Measurements from ENCODE around the gene B4GALT2. TPM values are rescaled to one million over a fixed set of nuclear protein-coding genes. Genes with fewer than 3 reads are reported as not detected.
A peak's percentile ranks its signal among the peaks of the same experiment; 100 is the strongest.

B4GALT2 gene
- total RNA-seq, 1 donor, result 99.5 TPM

DNA sequence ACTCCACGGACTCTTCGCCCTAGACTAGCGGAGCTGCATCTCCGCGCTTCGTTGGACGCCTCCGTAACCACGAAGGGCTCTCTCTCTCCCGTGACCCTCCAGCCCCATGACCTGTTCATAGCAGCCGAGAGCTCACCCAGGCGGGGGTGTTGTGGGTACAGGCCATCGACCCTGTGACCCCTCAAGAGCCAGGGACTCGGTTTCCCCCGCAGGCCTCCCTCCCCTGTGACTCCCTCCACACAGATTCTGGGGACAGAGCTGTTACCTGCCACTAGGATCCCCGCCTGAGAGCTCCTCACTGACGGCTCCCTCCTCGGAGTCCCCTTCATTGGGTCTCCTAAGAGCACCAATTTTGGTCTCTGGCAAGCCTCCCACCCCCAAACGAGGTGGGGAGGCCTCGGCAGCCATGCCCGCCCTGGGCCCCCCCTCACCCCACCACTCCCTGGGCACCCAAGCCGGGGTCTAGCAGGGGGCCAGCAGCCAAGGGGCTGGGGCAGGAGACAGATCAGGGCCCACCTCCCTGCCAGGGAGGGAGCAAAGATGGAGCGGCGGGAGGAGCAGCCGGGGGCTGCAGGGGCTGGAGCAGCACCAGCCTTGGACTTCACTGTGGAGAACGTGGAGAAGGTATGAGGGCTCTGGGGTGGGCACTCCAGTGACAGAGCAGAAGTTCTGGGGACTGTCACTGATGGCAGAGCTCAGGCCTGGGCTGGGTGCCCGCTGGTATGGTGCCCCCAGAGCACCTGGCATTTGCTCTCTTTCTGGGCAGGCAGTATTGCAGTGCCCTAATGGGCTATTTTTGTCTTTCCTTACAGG is 31.7 kb upstream of the B4GALT2 start:
- Histone ChIP-seq H3K27ac (ENCODE audit: low read depth, low read length) (peak overlapping the region; percentile 97), H3K4me1 (ENCODE audit: insufficient read depth, low read length) (peaks cover 23% of the 10 kb centered on the region), H3K9me3 (ENCODE audit: low read depth, low read length) (no peaks in the 10 kb centered on the region), H3K4me2 (ENCODE audit: insufficient read depth, low read length) (peak overlapping the region; percentile 96), H2AFZ (ENCODE audit: low read length) (peak overlapping the region; percentile 98), H3K27me3 (ENCODE audit: insufficient read depth, low read length) (no peaks in the 10 kb centered on the region), H4K20me1 (ENCODE audit: insufficient read depth, low read length) (peaks cover 28% of the 10 kb centered on the region), H3K79me2 (ENCODE audit: insufficient read depth, low read length) (peaks cover 47% of the 10 kb centered on the region), H3K36me3 (ENCODE audit: insufficient read depth, low read length) (peaks cover 11% of the 10 kb centered on the region), H3K4me3 (ENCODE audit: insufficient read depth, low read length) (peak overlapping the region; percentile 96)
- peak; percentile 83 for DNase-seq (ENCODE audit: insufficient read length, low spot score, missing footprints)
- TF ChIP-seq, protein P1, sequence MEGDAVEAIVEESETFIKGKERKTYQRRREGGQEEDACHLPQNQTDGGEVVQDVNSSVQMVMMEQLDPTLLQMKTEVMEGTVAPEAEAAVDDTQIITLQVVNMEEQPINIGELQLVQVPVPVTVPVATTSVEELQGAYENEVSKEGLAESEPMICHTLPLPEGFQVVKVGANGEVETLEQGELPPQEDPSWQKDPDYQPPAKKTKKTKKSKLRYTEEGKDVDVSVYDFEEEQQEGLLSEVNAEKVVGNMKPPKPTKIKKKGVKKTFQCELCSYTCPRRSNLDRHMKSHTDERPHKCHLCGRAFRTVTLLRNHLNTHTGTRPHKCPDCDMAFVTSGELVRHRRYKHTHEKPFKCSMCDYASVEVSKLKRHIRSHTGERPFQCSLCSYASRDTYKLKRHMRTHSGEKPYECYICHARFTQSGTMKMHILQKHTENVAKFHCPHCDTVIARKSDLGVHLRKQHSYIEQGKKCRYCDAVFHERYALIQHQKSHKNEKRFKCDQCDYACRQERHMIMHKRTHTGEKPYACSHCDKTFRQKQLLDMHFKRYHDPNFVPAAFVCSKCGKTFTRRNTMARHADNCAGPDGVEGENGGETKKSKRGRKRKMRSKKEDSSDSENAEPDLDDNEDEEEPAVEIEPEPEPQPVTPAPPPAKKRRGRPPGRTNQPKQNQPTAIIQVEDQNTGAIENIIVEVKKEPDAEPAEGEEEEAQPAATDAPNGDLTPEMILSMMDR (IDR thresholded peaks at IDR 0.05; ENCODE audit: extremely low read depth, low read depth, low read length), result no peak

DNA sequence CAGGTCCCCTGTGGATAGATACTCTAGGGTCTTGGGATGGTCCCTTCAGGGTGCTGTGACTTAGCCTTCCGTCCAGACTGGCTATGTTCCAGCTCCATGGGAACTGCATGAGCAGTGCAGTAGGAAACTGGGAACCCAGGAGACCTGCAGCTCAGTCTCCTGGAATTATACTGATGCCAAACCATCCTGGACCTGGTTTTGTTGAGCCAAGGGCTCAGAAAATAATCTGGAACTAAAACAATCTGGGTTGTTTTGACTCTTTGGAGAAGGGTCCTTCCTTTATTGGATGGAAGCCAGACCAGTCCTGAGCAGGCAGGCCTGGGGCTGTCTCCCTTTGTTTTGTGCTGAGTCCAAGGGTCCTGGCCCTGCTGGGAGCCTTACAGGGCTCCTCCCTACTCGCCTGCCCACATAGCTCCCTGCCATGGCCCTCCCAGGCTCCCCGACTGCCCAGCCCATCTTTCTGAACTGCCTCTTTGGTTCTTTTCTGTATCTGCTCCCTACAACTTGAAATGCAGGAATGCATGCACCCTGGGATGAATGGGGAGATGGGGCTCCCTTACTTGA is 31.1 kb upstream of the B4GALT2 start:
- peak; percentile 84 for DNase-seq (ENCODE audit: insufficient read length, low spot score, missing footprints)
- H2AFZ ChIP-seq (ENCODE audit: low read length), result no peak overlapping the region
- H4K20me1 ChIP-seq (ENCODE audit: insufficient read depth, low read length), result peaks cover 33% of the 10 kb centered on the region
- H3K27me3 ChIP-seq (ENCODE audit: insufficient read depth, low read length), result no peaks in the 10 kb centered on the region
- H3K4me2 ChIP-seq (ENCODE audit: insufficient read depth, low read length), result peak overlapping the region; percentile 96
- peak overlapping the region; percentile 96 for H3K4me3 ChIP-seq (ENCODE audit: insufficient read depth, low read length)
- peaks cover 11% of the 10 kb centered on the region for H3K36me3 ChIP-seq (ENCODE audit: insufficient read depth, low read length)
- no peaks in the 10 kb centered on the region for H3K9me3 ChIP-seq (ENCODE audit: low read depth, low read length)
- H3K4me1 ChIP-seq (ENCODE audit: insufficient read depth, low read length), result peaks cover 23% of the 10 kb centered on the region
- TF ChIP-seq, protein P1 (IDR thresholded peaks at IDR 0.05; ENCODE audit: extremely low read depth, low read depth, low read length), result no peak
- H3K79me2 ChIP-seq (ENCODE audit: insufficient read depth, low read length), result peaks cover 51% of the 10 kb centered on the region
- no peak overlapping the region for H3K27ac ChIP-seq (ENCODE audit: low read depth, low read length)

DNA sequence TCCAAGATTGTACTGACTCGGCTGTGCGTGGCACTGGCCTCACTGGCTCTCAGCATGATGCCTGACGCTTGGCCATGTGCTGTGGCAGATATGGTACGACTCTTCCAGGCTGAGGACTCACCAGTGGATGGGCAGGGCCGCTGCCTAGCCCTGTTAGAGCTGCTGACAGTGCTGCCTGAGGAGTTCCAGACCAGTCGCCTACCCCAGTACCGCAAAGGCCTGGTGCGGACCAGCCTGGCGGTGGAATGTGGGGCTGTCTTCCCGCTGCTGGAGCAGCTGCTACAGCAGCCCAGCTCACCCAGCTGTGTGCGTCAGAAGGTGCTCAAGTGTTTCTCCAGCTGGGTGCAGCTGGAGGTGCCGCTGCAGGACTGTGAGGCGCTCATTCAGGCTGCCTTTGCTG is 29.3 kb upstream of the B4GALT2 start:
- peaks cover 51% of the 10 kb centered on the region for H4K20me1 ChIP-seq (ENCODE audit: insufficient read depth, low read length)
- H2AFZ ChIP-seq (ENCODE audit: low read length), result no peak overlapping the region
- no peak for DNase-seq (ENCODE audit: insufficient read length, low spot score, missing footprints)
- H3K36me3 ChIP-seq (ENCODE audit: insufficient read depth, low read length), result peaks cover 11% of the 10 kb centered on the region
- H3K9me3 ChIP-seq (ENCODE audit: low read depth, low read length), result no peaks in the 10 kb centered on the region
- peaks cover 23% of the 10 kb centered on the region for H3K4me1 ChIP-seq (ENCODE audit: insufficient read depth, low read length)
- H3K27me3 ChIP-seq (ENCODE audit: insufficient read depth, low read length), result no peaks in the 10 kb centered on the region
- H3K4me2 ChIP-seq (ENCODE audit: insufficient read depth, low read length), result no peak overlapping the region
- peaks cover 65% of the 10 kb centered on the region for H3K79me2 ChIP-seq (ENCODE audit: insufficient read depth, low read length)
- TF ChIP-seq, protein P1 (IDR thresholded peaks at IDR 0.05; ENCODE audit: extremely low read depth, low read depth, low read length), result no peak
- H3K4me3 ChIP-seq (ENCODE audit: insufficient read depth, low read length), result no peak overlapping the region
- no peak overlapping the region for H3K27ac ChIP-seq (ENCODE audit: low read depth, low read length)
